ENCODE measurements around the gene SLC13A4. TPM values are rescaled to one million over a fixed set of nuclear protein-coding genes. Genes with fewer than 3 reads are reported as not detected.
"Not testable (repeated sequence)": the region's sequence is repeated elsewhere in the genome, so short reads cannot be mapped to it uniquely, and the experiment has no call there.

The SLC13A4 gene, protein sequence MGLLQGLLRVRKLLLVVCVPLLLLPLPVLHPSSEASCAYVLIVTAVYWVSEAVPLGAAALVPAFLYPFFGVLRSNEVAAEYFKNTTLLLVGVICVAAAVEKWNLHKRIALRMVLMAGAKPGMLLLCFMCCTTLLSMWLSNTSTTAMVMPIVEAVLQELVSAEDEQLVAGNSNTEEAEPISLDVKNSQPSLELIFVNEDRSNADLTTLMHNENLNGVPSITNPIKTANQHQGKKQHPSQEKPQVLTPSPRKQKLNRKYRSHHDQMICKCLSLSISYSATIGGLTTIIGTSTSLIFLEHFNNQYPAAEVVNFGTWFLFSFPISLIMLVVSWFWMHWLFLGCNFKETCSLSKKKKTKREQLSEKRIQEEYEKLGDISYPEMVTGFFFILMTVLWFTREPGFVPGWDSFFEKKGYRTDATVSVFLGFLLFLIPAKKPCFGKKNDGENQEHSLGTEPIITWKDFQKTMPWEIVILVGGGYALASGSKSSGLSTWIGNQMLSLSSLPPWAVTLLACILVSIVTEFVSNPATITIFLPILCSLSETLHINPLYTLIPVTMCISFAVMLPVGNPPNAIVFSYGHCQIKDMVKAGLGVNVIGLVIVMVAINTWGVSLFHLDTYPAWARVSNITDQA
- total RNA-seq (0.13 TPM in 1 of 2 replicates, not detected in the other), polyA plus RNA-seq (0.93 TPM in 1 of 2 replicates, not detected in the other)

DNA sequence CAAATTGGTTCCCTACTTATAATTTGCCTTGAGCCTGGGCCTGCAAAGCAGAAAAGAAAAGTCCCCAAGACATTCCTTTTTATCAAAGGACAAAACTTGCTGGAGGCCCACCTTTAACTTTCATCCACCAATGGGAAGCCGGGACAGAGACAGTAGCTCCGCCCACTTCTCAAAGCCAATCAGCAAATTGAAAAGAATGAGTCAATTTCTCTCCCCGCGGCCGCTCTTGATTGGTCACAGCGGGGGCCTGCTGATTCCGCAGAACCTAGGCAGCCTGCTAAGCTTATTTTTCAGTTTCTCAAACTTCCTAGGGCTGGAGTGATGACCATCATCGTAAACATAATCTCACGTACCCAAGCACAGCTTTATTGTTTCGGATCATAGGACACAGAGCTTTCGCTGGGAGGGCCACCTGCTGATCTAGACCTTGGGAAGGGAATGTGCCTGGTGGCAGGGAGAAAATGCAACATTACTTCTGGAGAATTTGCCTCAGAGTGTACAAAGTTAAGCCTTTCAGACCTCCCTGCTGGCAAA is at the start of gene SLC13A4:
TSS of gene SLC13A4 (minus strand) at position 51 of the 534 bp plus-strand sequence. CDS start 690 bp downstream, outside the sequence.
- Histone ChIP-seq H3K27ac (no peak within 1 kb of the TSS), H3K4me3 (no peak within 1 kb of the TSS), H2AFZ (no peak within 1 kb of the TSS), H4K20me1 (ENCODE audit: insufficient read depth, poor library complexity, severe bottlenecking) (no peaks in the 10 kb centered on the region), H3K27me3 (no peaks in the 10 kb centered on the region), H3K36me3 (replicated peaks; ENCODE audit: insufficient read depth, low read depth) (no peaks in the 10 kb centered on the region), H3K4me1 (ENCODE audit: insufficient read depth) (no peaks in the 10 kb centered on the region), H3K79me2 (no peaks in the 10 kb centered on the region), H3K4me2 (no peak within 1 kb of the TSS), H3K9me3 (ENCODE audit: low read depth) (no peaks in the 10 kb centered on the region), H3K9me2 (replicated peaks; ENCODE audit: insufficient read depth) (no peaks in the 10 kb centered on the region)
- 54% methylated on average over 11 of the region's 11 CpGs for WGBS (ENCODE audit: low lambda C conversion rate, missing lambda C conversion rate)
- TF ChIP-seq, protein P1, sequence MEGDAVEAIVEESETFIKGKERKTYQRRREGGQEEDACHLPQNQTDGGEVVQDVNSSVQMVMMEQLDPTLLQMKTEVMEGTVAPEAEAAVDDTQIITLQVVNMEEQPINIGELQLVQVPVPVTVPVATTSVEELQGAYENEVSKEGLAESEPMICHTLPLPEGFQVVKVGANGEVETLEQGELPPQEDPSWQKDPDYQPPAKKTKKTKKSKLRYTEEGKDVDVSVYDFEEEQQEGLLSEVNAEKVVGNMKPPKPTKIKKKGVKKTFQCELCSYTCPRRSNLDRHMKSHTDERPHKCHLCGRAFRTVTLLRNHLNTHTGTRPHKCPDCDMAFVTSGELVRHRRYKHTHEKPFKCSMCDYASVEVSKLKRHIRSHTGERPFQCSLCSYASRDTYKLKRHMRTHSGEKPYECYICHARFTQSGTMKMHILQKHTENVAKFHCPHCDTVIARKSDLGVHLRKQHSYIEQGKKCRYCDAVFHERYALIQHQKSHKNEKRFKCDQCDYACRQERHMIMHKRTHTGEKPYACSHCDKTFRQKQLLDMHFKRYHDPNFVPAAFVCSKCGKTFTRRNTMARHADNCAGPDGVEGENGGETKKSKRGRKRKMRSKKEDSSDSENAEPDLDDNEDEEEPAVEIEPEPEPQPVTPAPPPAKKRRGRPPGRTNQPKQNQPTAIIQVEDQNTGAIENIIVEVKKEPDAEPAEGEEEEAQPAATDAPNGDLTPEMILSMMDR (IDR thresholded peaks at IDR 0.05; ENCODE audit: poor library complexity): no peak
- TF ChIP-seq EZH2 (IDR thresholded peaks at IDR 0.05; ENCODE audit: borderline replicate concordance) (no peak), EZH2phosphoT487 (IDR thresholded peaks at IDR 0.05; ENCODE audit: low read depth, severe bottlenecking, unreplicated experiment) (no peak)
- no peak for DNase-seq (ENCODE audit: low spot score)

DNA sequence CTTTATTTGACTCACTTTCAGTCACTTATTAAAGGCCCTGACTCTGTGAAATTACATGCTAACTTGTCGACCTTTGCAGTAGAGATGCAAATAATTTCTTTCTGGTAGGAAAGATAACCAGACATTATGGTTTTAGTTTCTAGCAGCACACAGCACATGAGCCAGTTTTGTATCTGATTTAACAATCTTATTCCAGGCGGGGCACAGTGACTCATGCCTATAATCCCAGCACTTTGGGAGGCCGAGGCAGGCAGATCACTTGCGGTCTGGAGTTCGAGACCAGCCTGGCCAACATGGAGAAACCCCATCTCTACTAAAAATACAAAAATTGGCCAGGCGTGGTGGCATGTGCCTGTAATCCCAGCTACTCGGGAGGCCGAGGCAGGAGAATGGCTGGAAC is 47.9 kb upstream of the SLC13A4 start:
- not testable (repeated sequence) for H3K9me3 ChIP-seq (ENCODE audit: low read depth); H3K4me2 ChIP-seq; H3K9me2 ChIP-seq (replicated peaks; ENCODE audit: insufficient read depth); H3K27me3 ChIP-seq; H4K20me1 ChIP-seq (ENCODE audit: insufficient read depth, poor library complexity, severe bottlenecking); H3K27ac ChIP-seq; H2AFZ ChIP-seq; H3K4me3 ChIP-seq; DNase-seq (ENCODE audit: low spot score); H3K79me2 ChIP-seq; H3K36me3 ChIP-seq (replicated peaks; ENCODE audit: insufficient read depth, low read depth)
- WGBS (ENCODE audit: low lambda C conversion rate, missing lambda C conversion rate): 93% methylated on average over 8 of the region's 8 CpGs
- peaks cover 23% of the 10 kb centered on the region for H3K4me1 ChIP-seq (ENCODE audit: insufficient read depth)

DNA sequence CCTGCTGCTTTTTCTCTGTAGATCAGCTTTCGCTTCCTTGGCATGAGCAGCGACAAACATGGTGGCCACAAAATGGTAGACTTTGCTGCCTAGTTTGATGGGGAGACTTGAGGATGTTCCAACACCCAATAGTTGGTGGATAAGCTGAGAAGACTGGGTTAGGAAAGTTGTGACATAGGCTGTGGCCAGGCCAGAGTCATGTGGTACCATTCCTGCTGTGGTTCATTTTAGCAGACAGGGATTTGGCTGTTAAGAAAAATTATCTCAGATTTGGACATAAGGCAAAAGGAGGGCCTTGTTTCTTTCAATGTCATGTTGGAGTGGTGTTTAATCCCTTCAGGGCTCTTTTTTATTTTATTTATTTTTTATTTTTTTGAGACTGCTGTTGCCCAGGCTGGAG is 47.2 kb upstream of the SLC13A4 start:
- peak overlapping the region; percentile 83 for H3K27ac ChIP-seq
- peaks cover 23% of the 10 kb centered on the region for H3K4me1 ChIP-seq (ENCODE audit: insufficient read depth)
- no peak overlapping the region for H3K4me3 ChIP-seq
- TF ChIP-seq EZH2 (IDR thresholded peaks at IDR 0.05; ENCODE audit: borderline replicate concordance): no peak
- no peaks in the 10 kb centered on the region for H3K79me2 ChIP-seq
- no peak overlapping the region for H3K4me2 ChIP-seq
- H2AFZ ChIP-seq: no peak overlapping the region
- DNase-seq (ENCODE audit: low spot score): no peak
- no peaks in the 10 kb centered on the region for H3K9me2 ChIP-seq (replicated peaks; ENCODE audit: insufficient read depth)
- 98% methylated on average over 2 of the region's 2 CpGs for WGBS (ENCODE audit: low lambda C conversion rate, missing lambda C conversion rate)
- no peaks in the 10 kb centered on the region for H3K36me3 ChIP-seq (replicated peaks; ENCODE audit: insufficient read depth, low read depth)
- no peaks in the 10 kb centered on the region for H3K27me3 ChIP-seq
- H3K9me3 ChIP-seq (ENCODE audit: low read depth): no peaks in the 10 kb centered on the region
- H4K20me1 ChIP-seq (ENCODE audit: insufficient read depth, poor library complexity, severe bottlenecking): no peaks in the 10 kb centered on the region

DNA sequence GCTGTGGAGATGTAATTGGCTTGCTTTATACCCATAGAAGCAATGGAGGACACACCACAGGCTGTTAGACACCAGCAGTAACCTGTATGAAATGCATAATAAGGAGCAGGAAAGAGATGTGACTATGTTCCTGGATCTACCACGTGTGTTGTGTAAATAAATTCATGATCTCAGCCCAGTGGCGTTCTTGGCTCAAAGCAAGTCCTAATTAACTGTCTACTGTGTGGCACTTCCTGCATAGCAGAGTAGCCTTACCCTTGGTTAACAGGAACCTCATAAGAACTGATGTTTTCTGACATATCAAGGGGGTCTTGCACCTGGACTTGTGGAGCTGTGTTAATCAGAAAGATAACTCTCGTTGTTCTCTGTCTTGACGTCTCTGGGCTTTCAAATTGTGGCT is 46.3 kb upstream of the SLC13A4 start:
- H3K79me2 ChIP-seq: no peaks in the 10 kb centered on the region
- DNase-seq (ENCODE audit: low spot score): peak; percentile 63
- H2AFZ ChIP-seq: peak overlapping the region; percentile 39
- no peak overlapping the region for H3K4me3 ChIP-seq
- WGBS (ENCODE audit: low lambda C conversion rate, missing lambda C conversion rate): 31% methylated on average over 4 of the region's 4 CpGs
- H3K4me2 ChIP-seq: no peak overlapping the region
- H3K27me3 ChIP-seq: no peaks in the 10 kb centered on the region
- H3K4me1 ChIP-seq (ENCODE audit: insufficient read depth): peaks cover 23% of the 10 kb centered on the region
- no peaks in the 10 kb centered on the region for H3K9me2 ChIP-seq (replicated peaks; ENCODE audit: insufficient read depth)
- no peaks in the 10 kb centered on the region for H3K9me3 ChIP-seq (ENCODE audit: low read depth)
- H4K20me1 ChIP-seq (ENCODE audit: insufficient read depth, poor library complexity, severe bottlenecking): no peaks in the 10 kb centered on the region
- H3K36me3 ChIP-seq (replicated peaks; ENCODE audit: insufficient read depth, low read depth): no peaks in the 10 kb centered on the region
- H3K27ac ChIP-seq: peak overlapping the region; percentile 83
- TF ChIP-seq, protein P1 (IDR thresholded peaks at IDR 0.05; ENCODE audit: poor library complexity): no peak
- no peak for TF ChIP-seq EZH2 (IDR thresholded peaks at IDR 0.05; ENCODE audit: borderline replicate concordance)
- no peak for TF ChIP-seq EZH2phosphoT487 (IDR thresholded peaks at IDR 0.05; ENCODE audit: low read depth, severe bottlenecking, unreplicated experiment)
